ACC112 (cell line): ENCODE results near the gene CXCR5.

Experiments used
- H2AFZ ChIP-seq: fragments of 200-600 bp; sonication (generic); one replicate; pipeline ENCODE4 v1.6.0; 2017; ENCODE audit warnings: antibody characterized with exemption, low read length; ENCODE audit not compliant: unreplicated experiment
- H3K27ac ChIP-seq: fragments of 200-600 bp; sonication (generic); 2 replicates; pipeline ENCODE4 v1.5.1; 2014; ENCODE audit warnings: low read depth, mild to moderate bottlenecking, antibody characterized with exemption, low read length, moderate library complexity
- H3K27me3 ChIP-seq: fragments of 200-600 bp; sonication (generic); 2 replicates; pipeline ENCODE4 v1.6.1; 2014; ENCODE audit warnings: mild to moderate bottlenecking, antibody characterized with exemption, low read length, moderate library complexity, mixed read lengths; ENCODE audit not compliant: insufficient read depth
- H3K36me3 ChIP-seq: fragments of 200-600 bp; sonication (generic); 2 replicates; pipeline ENCODE4 v1.6.1; 2016; ENCODE audit warnings: mild to moderate bottlenecking, antibody characterized with exemption, low read length, moderate library complexity, mixed read lengths; ENCODE audit not compliant: insufficient read depth
- H3K4me1 ChIP-seq: fragments of 200-600 bp; sonication (generic); one replicate; pipeline ENCODE4 v1.6.1; 2016; ENCODE audit warnings: low read length, mixed read lengths; ENCODE audit not compliant: insufficient read depth, unreplicated experiment, control insufficient read depth
- H3K4me3 ChIP-seq: fragments of 200-600 bp; sonication (generic); 2 replicates; pipeline ENCODE4 v1.5.1; 2014; ENCODE audit warnings: mild to moderate bottlenecking, low read depth, low read length
- H3K79me2 ChIP-seq: fragments of 200-600 bp; sonication (generic); one replicate; pipeline ENCODE4 v1.6.0; 2016; ENCODE audit warnings: low read length; ENCODE audit not compliant: control insufficient read depth, unreplicated experiment, insufficient read depth

CXCR5 gene

DNA sequence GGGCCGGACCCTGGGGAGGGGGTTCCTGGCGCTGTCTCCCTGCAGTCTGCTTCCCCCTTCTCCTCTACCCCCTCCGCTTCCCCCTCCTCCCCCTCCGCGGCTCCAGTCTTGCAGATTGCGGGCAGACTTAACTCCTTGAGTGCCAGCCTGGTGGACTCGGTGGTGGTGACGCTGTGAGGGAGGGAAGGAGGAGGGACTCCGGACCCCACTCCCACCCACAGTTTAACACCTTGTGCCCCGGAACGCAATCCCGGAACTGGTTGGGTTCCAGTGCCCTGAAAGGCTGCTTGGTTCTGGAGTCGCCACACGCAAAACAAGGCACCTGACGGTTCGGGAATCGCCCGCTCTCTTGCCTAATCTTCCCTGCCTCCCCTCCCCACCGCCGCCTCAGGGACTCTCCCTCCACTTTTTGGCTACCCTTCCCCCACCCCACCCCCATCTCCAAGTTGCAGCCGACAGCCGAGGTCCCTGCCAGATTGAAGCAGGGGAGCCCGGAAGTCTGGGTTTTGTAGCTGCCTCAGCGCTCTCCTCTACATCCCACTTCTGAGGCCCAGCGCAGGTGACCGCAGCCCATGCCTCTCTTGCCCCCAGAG is 45.9 kb downstream of the CXCR5 start:
- Histone ChIP-seq H3K36me3 (no peaks in the 10 kb centered on the region), H3K4me1 (peaks cover 13% of the 10 kb centered on the region), H3K27me3 (no peaks in the 10 kb centered on the region), H3K27ac (no peak overlapping the region), H3K79me2 (peaks cover 12% of the 10 kb centered on the region), H3K4me3 (peak overlapping the region; percentile 86), H2AFZ (peak overlapping the region; percentile 11)

GRCh38 chr11:118930094-118930712 is 46.5 kb downstream of the CXCR5 start:
- Histone ChIP-seq H3K27ac (no peak overlapping the region), H3K36me3 (no peaks in the 10 kb centered on the region)

DNA sequence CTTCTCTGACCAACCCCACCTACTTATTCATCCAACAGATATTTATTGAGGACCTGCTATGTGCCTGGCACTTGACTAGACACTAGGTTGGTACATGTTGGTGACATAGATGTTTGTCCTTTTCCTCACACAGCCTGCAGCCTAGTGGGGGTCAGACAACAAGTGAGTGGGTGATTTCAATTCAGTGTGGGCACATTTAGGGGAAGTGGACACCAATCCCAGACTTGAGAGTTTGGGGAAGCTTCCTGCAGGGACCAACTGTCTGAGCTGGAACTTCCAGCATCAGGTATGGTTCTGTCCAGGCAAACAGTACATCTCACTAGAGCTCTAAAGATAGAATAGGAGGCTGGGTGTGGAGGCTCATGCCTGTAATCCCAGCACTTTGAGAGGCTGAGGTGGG is 47.9 kb downstream of the CXCR5 start:
- Histone ChIP-seq H3K79me2 (no peaks in the 10 kb centered on the region), H3K27me3 (no peaks in the 10 kb centered on the region), H2AFZ (no peak overlapping the region), H3K4me3 (no peak overlapping the region), H3K36me3 (no peaks in the 10 kb centered on the region), H3K27ac (no peak overlapping the region), H3K4me1 (peaks cover 9% of the 10 kb centered on the region)

More at GRCh38 chr11:118930094-118930712, 46.5 kb downstream of the CXCR5 start:
- Histone ChIP-seq H3K4me3 (peak overlapping the region; percentile 86), H3K27me3 (no peaks in the 10 kb centered on the region), H3K79me2 (peaks cover 6% of the 10 kb centered on the region), H3K4me1 (peaks cover 13% of the 10 kb centered on the region), H2AFZ (peak overlapping the region; percentile 11)

- Histone ChIP-seq H3K27ac (no peak overlapping the region), H3K4me1 (no peaks in the 10 kb centered on the region), H3K79me2 (no peaks in the 10 kb centered on the region), H2AFZ (no peak overlapping the region), H3K27me3 (no peaks in the 10 kb centered on the region), H3K36me3 (no peaks in the 10 kb centered on the region), H3K4me3 (no peak overlapping the region)
These were observed 49.8 kb downstream of the CXCR5 start for GRCh38 chr11:118933486-118933885.

- Histone ChIP-seq H3K79me2 (no peaks in the 10 kb centered on the region), H3K4me3 (no peak overlapping the region), H3K27ac (no peak overlapping the region), H2AFZ (no peak overlapping the region), H3K27me3 (no peaks in the 10 kb centered on the region), H3K36me3 (no peaks in the 10 kb centered on the region), H3K4me1 (no peaks in the 10 kb centered on the region)
These were observed 51.7 kb downstream of the CXCR5 start for GRCh38 chr11:118935376-118935775.

DNA sequence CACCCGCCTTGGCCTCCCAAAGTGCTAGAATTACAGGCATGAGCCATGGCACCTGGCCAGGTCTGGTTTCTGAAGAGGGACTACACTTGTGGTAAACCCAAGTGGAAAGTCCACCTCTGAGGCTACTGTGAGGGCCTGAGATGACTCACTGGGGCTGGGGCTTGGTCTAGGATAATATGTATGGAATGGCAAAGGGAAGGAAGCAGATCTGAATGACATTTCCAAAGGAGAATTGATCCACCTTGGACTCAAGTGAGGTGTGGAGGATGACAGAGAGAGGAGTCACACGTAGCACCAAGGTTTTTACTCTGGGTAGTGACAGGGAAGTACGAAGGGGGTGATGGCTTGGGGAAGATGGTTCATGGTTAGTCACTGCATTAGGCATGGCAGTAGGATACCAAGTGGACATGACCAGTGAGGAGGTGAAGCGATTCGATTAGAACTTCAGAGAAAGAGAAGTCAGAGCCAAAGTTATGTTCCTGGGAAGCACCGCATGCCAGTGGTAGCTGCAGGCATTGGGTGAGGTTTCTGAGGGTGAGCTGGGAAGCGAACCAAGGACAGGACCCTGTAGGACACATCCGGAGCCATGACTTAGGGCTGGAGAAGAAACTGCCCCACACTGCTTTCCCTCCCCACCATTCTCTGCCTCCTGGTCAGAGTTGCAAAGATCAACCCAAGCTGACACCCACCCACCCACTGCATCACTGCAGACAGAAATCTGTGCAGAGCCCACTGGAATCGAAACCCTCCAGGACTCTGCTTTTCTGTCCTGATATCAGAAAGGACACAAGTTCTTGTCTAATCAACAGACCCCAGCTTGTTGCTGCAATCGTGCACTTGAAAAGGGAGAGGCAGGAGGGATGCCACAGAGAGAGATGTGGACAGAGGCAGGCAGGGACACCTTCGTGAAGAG is 55.1 kb downstream of the CXCR5 start:
- Histone ChIP-seq H3K4me1 (no peaks in the 10 kb centered on the region), H3K27ac (no peak overlapping the region), H3K27me3 (no peaks in the 10 kb centered on the region), H3K4me3 (no peak overlapping the region), H2AFZ (no peak overlapping the region), H3K79me2 (no peaks in the 10 kb centered on the region), H3K36me3 (no peaks in the 10 kb centered on the region)

- Histone ChIP-seq H3K4me1 (no peaks in the 10 kb centered on the region), H3K36me3 (no peaks in the 10 kb centered on the region), H2AFZ (no peak overlapping the region), H3K27me3 (no peaks in the 10 kb centered on the region), H3K27ac (no peak overlapping the region), H3K4me3 (no peak overlapping the region), H3K79me2 (no peaks in the 10 kb centered on the region)
These were observed 55.8 kb downstream of the CXCR5 start for GRCh38 chr11:118939404-118939915.

GRCh38 chr11:118939953-118940598 is 56.4 kb downstream of the CXCR5 start:
- Histone ChIP-seq H3K27ac (no peak overlapping the region), H2AFZ (no peak overlapping the region)

GRCh38 chr11:118947091-118947490 is 63.4 kb downstream of the CXCR5 start:
- Histone ChIP-seq H3K27ac (no peak overlapping the region), H3K27me3 (peaks cover 10% of the 10 kb centered on the region), H3K4me1 (no peaks in the 10 kb centered on the region), H3K36me3 (no peaks in the 10 kb centered on the region), H3K79me2 (no peaks in the 10 kb centered on the region), H2AFZ (no peak overlapping the region), H3K4me3 (no peak overlapping the region)

More at GRCh38 chr11:118939953-118940598, 56.4 kb downstream of the CXCR5 start:
- Histone ChIP-seq H3K36me3 (no peaks in the 10 kb centered on the region), H3K79me2 (no peaks in the 10 kb centered on the region), H3K4me1 (no peaks in the 10 kb centered on the region), H3K27me3 (no peaks in the 10 kb centered on the region), H3K4me3 (no peak overlapping the region)
